GM12891 (cell line): ENCODE results near the gene SERPINA9.

Experiments
- PAX5 ChIP-seq: IDR thresholded peaks from 2 replicates; pipeline ENCODE4 v1.6.1; 2011; ENCODE audit warnings: low read length, moderate library complexity, mild to moderate bottlenecking; ENCODE audit not compliant: insufficient read depth, severe bottlenecking
- POLR2A ChIP-seq: IDR thresholded peaks from 2 replicates; pipeline ENCODE4 v1.6.1; 2011; ENCODE audit warnings: low read depth, low read length, control low read depth
- POLR2AphosphoS5 ChIP-seq: IDR thresholded peaks from 2 replicates; pipeline ENCODE4 v1.6.1; 2011; ENCODE audit warnings: low read depth, low read length, control low read depth
- POU2F2 ChIP-seq: IDR thresholded peaks from 2 replicates; pipeline ENCODE4 v1.6.1; 2011; ENCODE audit warnings: low read depth, mild to moderate bottlenecking, control low read depth, low read length, moderate library complexity
- TAF1 ChIP-seq: IDR thresholded peaks from 2 replicates; pipeline ENCODE4 v1.6.1; 2011; ENCODE audit warnings: low read depth, low read length, control low read depth

DNA sequence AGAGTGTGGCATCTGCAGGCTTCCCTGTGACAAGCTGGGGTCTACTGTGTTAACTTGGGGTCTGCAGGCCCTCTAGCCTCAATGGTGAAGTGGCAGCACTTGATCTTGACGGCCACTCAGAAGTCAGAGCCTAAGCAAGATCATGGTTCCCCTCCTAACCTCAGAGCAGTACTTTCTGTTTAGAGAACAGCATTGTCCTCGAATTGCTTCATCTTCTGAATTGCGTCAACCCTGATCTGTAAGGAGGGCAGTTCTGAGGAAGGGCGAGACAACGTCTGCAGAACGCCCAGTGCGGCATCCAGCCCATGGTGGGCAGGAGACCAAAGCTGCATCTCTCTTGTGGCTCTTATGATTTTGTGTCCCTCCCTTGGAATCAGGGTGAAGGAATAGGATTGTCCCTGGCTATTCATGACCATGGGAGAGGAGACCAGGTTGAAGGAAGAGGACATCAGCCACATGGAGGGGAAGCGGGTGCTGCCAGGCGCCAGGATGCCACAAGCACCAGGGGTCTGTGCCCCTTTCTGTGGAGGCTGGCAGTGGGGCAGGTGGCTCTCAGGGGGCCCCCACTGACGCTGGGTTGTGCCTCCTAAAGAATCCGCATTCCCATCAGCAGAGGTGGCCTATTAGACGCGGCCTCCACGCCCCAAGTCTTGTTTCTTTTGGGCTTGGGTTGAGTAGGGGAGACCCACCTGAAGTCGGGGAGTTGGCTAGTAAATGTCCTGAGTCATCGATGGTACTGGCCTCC, 2.2 kb downstream of the SERPINA9 start:
- no peak for TF ChIP-seq POLR2A
- TF ChIP-seq TAF1: no peak
- no peak for TF ChIP-seq POLR2AphosphoS5
- TF ChIP-seq POU2F2: no peak
- no peak for TF ChIP-seq PAX5
